HG03139 (cell line): Measurements from ENCODE around the gene HAUS5.
A peak's percentile ranks its signal among the peaks of the same experiment; 100 is the strongest.
"Not testable (repeated sequence)": the region's sequence is repeated elsewhere in the genome, so short reads cannot be mapped to it uniquely, and the experiment has no call there.

Experiments used
- ATAC-seq: cut with Tn5 transposase; IDR thresholded peaks from one replicate; pipeline ENCODE4 v1.9.1; 2021; ENCODE audit not compliant: unreplicated experiment

The HAUS5 gene

DNA sequence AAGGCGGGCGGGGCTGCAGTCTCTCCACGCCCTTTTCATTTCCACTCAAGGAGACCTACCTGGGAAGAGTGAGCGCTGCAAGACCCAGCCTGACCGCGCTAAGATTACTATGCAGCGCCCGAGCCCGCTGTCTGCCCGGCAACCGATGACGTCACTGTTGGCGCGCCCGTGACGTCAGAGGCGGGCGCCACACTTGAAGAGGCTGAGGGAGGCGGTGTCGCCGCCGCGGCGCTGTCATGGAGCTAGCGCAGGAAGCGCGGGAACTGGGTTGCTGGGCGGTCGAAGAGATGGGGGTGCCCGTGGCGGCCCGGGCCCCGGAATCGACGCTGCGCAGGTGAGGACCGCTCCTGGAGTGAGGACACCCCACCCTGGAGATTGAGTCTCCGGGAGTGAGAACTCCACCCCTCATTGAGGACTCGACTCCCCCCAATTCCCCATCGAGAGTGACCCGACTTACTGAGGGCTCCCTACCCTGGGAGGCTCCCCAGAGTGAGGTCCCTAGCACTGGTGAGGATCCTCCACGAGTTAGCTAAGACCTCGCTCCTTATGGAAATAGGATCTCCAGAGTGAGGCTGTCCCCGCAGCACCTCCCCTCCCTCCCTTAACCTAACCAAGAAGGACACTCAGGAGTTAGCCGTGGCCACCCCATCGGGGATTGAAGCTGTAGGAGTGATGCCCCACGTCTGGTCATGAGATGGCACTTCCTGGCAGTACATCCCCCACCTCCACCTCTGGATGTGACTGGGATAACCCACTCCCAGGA is at the start of gene HAUS5:
Gene HAUS5 (plus strand): TSS at position 177 of the 763 bp plus-strand sequence. CDS start 60 bp downstream, at position 237.
- ATAC-seq = peak; percentile 56

GRCh38 chr19:35562776-35563175 is 49.8 kb upstream of the HAUS5 start:
- no peak for ATAC-seq

GRCh38 chr19:35563207-35563829 is 49.2 kb upstream of the HAUS5 start, which contains the start of gene ATP4A:
Gene ATP4A (minus strand): TSS chr19:35563658. CDS start chr19:35563629, 29 bp downstream.
- ATAC-seq = no peak

DNA sequence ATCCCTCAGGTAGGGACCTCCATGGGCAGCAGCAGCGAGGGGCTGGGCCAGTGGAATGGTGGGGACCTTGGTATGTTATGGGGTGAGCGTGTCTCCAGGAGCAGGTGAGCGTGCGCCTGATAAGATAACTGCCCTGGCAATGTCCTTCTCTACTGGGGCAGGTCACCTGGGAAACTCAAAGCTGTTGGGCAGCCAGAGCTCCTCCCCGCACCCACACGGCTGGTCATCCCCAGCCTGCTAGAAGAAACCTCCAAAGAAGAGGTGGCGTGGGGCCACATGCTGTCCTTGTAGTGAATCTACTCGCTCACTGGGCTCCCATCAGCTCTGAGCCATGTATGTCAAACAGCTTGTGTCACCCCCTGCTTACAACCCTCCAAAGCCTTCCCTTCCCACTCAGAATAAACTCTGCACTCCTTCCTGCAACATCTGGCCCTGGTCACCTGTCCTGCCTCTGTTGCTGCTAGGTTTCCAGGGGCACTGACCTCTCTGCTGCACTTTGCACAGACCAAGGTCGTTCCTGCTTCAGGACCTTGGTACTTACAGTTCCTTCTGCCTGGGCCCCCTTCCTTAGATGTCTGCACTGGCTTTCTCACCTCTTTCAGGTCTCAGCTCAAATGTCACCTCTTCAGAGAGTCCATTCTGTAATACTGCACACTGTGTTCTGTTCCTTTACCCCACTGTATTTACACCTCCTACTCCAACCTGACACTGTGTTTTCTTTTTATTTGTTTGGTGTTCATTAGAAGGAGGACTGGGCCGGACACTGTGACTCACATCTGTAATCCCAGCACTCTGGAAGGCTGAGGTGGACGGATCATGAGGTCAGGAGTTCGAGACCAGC is 47.3 kb upstream of the HAUS5 start:
- ATAC-seq = no peak

GRCh38 chr19:35566738-35567137 is 45.8 kb upstream of the HAUS5 start:
- no peak for ATAC-seq

- ATAC-seq = no peak
Measured at GRCh38 chr19:35569281-35569781, 43.2 kb upstream of the HAUS5 start.

- no peak for ATAC-seq
Measured at GRCh38 chr19:35571406-35571965, 41.0 kb upstream of the HAUS5 start.

GRCh38 chr19:35577918-35578317 is 34.6 kb upstream of the HAUS5 start:
- no peak for ATAC-seq

- no peak for ATAC-seq
Measured at GRCh38 chr19:35578707-35579106, 33.8 kb upstream of the HAUS5 start.

GRCh38 chr19:35582760-35583159 is 29.8 kb upstream of the HAUS5 start:
- no peak for ATAC-seq

DNA sequence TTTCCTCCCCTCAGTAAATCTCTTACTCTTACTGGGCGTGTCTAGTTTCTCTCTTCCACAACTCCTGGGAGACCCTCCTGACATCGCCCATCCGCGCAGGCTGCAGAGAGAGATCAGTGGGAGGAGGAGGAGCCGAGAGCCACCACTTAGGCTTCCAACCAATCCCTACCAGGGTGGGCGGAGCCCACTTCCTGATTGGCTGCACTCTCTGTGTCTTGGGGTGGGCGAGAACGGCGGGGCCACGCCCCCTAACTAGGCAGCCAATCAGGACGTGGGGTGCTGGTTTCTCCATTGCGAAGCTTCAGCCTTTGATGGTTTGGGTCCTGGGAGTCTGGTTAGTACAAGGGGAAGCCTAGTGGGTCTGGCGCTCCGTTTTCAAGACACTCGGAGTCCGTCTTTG is 26.7 kb upstream of the HAUS5 start, which contains the start of gene PMIS2:
Gene PMIS2 (plus strand): TSS at position 326 of the 400 bp plus-strand sequence. CDS start 87 bp downstream, outside the sequence.
- no peak for ATAC-seq

- no peak for ATAC-seq
Measured at GRCh38 chr19:35587321-35587720, 25.2 kb upstream of the HAUS5 start.

DNA sequence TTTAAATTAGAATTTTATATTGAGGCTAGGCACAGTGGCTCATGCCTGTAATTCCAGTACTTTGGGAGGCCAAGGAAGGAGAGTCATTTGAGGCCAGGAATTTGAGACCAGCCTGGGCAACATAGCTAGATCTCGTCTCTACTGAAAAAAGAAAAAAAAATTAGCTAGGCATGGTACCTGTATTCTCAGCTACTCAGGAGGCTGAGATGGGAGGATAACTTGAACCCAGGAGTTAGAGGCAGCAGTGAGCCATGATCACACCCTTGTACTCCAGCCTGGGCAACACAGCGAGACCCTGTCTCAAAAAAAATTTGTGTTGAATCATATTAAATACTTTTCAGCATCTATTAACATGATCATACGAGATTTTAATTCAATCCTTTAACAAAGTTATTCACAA is 21.7 kb upstream of the HAUS5 start:
- ATAC-seq = no peak

GRCh38 chr19:35592226-35592625 is 20.3 kb upstream of the HAUS5 start:
- no peak for ATAC-seq

DNA sequence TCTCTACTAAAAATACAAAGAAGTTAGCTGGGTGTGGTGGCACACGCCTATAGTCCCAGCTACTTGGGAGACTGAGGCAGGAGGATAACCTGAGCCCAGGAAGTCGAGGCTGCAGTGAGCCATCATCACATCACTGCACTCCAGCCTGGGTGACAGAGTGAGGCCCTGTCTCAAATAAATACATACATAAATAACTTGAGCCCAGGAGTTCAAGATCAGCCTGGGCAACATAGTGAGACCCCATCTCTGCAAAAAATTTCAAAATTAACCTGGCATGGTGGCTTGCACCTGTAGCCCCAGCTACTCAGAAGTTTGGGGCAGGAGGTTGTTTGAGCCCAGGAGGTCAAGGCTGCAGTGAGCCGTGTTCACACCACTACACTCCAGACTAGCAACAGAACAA is 17.5 kb upstream of the HAUS5 start:
- ATAC-seq = not testable (repeated sequence)

DNA sequence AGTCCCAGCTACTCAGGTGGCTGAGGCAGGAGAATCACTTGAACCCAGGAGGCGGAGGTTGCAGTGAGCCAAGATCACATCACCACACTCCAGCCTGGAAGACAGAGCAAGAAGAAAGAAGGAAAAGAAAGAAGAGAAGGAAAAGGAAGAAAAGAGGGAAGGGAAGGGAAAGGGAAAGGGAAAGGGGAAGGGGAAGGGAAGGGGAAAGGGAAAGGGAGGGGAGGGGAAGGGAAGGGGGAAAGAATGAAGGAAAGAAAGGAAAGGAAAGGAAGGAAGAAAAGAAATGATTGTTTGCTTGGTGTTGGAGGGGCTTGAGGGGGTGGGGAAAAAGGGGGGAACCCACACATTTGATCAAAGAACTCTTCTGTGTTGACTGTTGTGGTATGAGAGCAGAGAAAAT is 16.6 kb upstream of the HAUS5 start:
- no peak for ATAC-seq

DNA sequence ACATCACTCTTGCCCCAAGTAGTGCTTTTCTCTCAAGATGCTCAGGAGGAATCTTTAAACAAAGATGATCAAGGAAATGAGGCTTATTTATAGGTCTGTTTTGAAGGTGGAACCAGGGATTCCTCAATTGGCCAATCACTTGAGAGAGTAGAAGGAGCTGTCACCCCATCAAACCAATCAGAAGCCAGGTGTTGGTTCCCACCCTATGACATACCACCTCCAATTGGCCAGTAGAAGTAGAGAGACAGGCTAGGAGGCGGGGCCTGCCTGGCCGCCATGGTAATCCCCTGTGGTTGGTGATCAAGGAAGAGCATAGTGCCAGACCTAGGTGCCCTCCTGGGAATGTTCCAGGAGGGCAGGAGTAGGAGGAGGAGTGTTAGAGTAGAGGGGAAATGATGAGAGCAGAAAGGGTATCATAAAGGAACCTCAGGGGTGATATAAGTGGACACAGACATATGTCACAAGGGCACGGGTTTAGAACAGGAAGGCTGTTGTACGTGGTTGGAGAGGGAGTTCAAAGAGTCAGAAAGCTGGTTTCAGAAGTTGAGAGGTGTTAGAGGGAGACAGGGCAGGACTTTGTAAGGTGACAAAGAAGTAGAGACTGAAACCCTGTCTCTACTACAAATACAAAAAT is 16.1 kb upstream of the HAUS5 start:
- ATAC-seq = no peak

GRCh38 chr19:35601971-35602370 is 10.6 kb upstream of the HAUS5 start:
- ATAC-seq = no peak

GRCh38 chr19:35604436-35604835 is 8.1 kb upstream of the HAUS5 start:
- ATAC-seq = not testable (repeated sequence)

DNA sequence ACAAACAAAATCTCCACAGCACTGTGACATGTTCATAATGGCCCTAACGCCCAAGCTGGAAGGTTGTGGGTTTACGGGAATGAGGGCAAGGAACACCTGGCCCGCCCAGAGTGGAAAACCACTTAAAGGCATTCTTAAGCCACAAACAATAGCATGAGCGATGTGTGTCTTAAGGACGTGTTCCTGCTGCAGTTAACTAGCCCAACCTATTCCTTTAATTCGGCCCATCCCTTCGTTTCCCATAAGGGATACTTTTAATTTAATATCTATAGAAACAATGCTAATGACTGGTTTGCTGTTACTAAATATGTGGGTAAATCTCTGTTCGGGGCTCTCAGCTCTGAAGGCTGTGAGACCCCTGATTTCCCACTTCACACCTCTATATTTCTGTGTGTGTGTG is 5.4 kb upstream of the HAUS5 start:
- not testable (repeated sequence) for ATAC-seq
